ENCODE measurements around the gene ZSCAN5B.

DNA sequence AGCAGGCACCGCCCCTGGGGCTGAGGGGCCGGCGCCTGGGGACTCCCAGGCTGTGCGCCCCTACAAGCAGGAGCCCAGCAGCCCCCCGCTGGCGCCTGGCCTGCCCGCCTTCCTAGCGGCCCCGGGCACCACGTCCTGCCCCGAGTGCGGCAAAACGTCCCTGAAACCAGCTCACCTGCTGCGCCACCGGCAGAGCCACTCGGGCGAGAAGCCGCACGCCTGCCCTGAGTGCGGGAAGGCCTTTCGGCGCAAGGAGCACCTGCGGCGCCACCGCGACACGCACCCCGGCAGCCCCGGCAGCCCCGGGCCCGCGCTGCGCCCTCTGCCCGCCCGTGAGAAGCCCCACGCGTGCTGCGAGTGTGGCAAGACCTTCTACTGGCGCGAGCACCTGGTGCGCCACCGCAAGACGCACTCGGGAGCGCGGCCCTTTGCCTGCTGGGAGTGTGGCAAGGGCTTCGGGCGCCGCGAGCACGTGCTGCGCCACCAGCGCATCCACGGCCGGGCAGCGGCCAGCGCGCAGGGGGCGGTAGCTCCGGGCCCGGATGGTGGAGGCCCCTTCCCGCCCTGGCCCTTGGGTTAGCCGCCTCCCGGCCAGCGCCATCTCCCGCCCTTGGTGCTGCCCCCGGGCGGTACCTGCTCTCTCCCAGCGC, 37.8 kb downstream of the ZSCAN5B start:
- TF ChIP-seq, protein P1, sequence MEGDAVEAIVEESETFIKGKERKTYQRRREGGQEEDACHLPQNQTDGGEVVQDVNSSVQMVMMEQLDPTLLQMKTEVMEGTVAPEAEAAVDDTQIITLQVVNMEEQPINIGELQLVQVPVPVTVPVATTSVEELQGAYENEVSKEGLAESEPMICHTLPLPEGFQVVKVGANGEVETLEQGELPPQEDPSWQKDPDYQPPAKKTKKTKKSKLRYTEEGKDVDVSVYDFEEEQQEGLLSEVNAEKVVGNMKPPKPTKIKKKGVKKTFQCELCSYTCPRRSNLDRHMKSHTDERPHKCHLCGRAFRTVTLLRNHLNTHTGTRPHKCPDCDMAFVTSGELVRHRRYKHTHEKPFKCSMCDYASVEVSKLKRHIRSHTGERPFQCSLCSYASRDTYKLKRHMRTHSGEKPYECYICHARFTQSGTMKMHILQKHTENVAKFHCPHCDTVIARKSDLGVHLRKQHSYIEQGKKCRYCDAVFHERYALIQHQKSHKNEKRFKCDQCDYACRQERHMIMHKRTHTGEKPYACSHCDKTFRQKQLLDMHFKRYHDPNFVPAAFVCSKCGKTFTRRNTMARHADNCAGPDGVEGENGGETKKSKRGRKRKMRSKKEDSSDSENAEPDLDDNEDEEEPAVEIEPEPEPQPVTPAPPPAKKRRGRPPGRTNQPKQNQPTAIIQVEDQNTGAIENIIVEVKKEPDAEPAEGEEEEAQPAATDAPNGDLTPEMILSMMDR (conservative IDR thresholded peaks at IDR 0.05; ENCODE audit: low read depth, low read length), result no peak
- no peak for TF ChIP-seq EZH2 (IDR thresholded peaks at IDR 0.05; ENCODE audit: borderline replicate concordance, low read depth, low read length, poor library complexity, severe bottlenecking)
